HUES6 (cell line): ENCODE measurements around the gene CHRM3.
"Not testable (repeated sequence)": the region's sequence is repeated elsewhere in the genome, so short reads cannot be mapped to it uniquely, and the experiment has no call there.

Source experiments
- H3K27ac ChIP-seq: 2 replicates; pipeline ENCODE4 v1.7.0; 2013; ENCODE audit warnings: low read depth, mild to moderate bottlenecking, low read length, inconsistent platforms
- H3K27me3 ChIP-seq: 2 replicates; pipeline ENCODE4 v1.6.1; 2013; ENCODE audit warnings: low read length; ENCODE audit not compliant: control insufficient read depth, insufficient read depth
- H3K36me3 ChIP-seq: 2 replicates; pipeline ENCODE4 v1.6.1; 2013; ENCODE audit warnings: low read length; ENCODE audit not compliant: control insufficient read depth, insufficient read depth
- H3K4me1 ChIP-seq: 2 replicates; pipeline ENCODE4 v1.6.1; 2013; ENCODE audit warnings: low read length; ENCODE audit not compliant: control insufficient read depth, insufficient read depth
- H3K4me3 ChIP-seq: 2 replicates; pipeline ENCODE4 v1.5.1; 2013; ENCODE audit warnings: low read depth, low read length
- H3K9ac ChIP-seq: one replicate; pipeline ENCODE4 v1.6.1; 2013; ENCODE audit warnings: mild to moderate bottlenecking, low read length
- H3K9me3 ChIP-seq: 2 replicates; pipeline ENCODE4 v1.6.1; 2013; ENCODE audit warnings: low read depth, low read length; ENCODE audit not compliant: control insufficient read depth, insufficient read depth

CHRM3 gene

GRCh38 chr1:239367196-239367810 is 19.1 kb upstream of the CHRM3 start:
- Histone ChIP-seq H3K9ac (no peak overlapping the region), H3K36me3 (no peaks in the 10 kb centered on the region), H3K27me3 (no peaks in the 10 kb centered on the region), H3K9me3 (no peaks in the 10 kb centered on the region), H3K4me3 (no peak overlapping the region), H3K4me1 (no peaks in the 10 kb centered on the region), H3K27ac (no peak overlapping the region)

DNA sequence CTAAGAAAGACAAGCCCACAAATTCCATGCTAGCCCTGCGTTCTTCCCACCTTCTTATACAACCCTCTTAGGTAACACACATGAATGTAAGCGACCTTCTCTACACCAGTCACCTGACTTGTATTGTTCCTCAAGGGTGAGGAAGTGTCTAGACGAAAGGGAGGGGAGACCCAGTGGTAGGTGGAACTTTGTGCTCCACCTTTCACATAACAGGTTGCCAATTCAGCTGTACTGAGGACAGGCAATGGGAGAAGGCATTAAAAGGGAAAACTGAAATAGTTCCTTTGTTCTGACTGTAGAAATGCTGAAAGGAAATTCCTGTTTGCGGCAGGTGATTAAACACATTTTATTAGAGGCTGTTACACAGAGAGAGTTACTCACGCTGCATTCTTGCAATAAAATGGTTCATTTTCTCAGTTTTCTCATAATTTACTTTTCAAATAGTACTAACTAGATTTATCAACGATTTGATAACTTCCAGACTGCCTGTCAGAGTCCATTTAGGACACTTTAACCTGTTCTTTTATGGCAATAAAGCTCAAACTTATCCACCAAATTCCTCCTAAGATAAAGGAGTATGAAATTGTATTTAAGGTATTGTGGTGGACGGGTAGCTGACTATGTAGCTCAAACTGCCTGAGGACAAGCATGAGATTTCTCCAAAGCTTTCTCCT is 17.8 kb upstream of the CHRM3 start:
- H3K9ac ChIP-seq: no peak overlapping the region
- H3K4me3 ChIP-seq: no peak overlapping the region
- H3K4me1 ChIP-seq: no peaks in the 10 kb centered on the region
- H3K27me3 ChIP-seq: no peaks in the 10 kb centered on the region
- H3K36me3 ChIP-seq: no peaks in the 10 kb centered on the region
- H3K27ac ChIP-seq: no peak overlapping the region
- no peaks in the 10 kb centered on the region for H3K9me3 ChIP-seq

DNA sequence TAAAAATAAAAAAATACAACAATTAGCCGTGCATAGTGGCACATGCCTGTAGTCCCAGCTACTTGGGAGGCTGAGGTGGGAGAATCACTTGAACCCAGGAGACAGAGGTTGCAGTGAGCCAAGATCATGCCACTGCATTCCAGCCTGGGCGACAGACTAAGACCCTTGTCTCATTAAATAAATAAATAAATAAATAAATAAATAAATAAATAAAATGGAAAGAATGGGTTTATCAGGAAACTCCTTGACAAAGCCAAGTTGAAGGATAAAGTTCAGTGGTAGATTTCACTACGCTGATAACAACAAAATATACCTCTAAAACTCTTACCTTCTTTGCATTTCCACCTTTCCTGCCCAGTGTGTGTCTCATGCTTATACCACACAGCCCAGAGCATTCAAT is 15.5 kb upstream of the CHRM3 start:
- H3K4me1 ChIP-seq, H3K4me3 ChIP-seq, H3K36me3 ChIP-seq, H3K27me3 ChIP-seq, H3K27ac ChIP-seq, H3K9ac ChIP-seq, H3K9me3 ChIP-seq: not testable (repeated sequence)

GRCh38 chr1:239382666-239383065 is 3.7 kb upstream of the CHRM3 start:
- Histone ChIP-seq H3K9me3 (no peaks in the 10 kb centered on the region), H3K36me3 (no peaks in the 10 kb centered on the region), H3K9ac (no peak overlapping the region), H3K27ac (no peak overlapping the region), H3K27me3 (peaks cover 40% of the 10 kb centered on the region), H3K4me3 (no peak overlapping the region), H3K4me1 (peaks cover 10% of the 10 kb centered on the region; the same call in 1 of the 2 replicates)

DNA sequence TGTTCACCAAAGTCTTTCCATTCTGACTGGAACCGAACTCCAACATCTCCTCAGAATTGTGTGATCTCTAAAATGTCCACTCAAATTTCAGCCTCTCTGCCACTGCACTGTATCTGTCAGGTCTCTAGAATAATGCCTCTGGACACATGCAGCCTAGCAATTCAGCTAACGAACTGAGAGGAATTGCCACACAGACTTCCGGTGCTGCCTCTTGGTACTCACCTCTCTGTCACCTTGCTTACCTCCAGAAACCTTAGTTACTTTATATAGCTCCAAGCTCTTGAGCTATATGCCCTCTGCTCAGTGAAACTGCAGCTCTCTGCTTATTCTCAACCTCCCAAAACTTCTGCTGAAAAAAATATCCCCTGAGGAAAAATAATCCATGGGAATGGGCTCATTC is 2.7 kb upstream of the CHRM3 start:
- no peak overlapping the region for H3K27ac ChIP-seq
- H3K9ac ChIP-seq: no peak overlapping the region
- no peaks in the 10 kb centered on the region for H3K9me3 ChIP-seq
- H3K27me3 ChIP-seq: peaks cover 50% of the 10 kb centered on the region
- H3K36me3 ChIP-seq: no peaks in the 10 kb centered on the region
- H3K4me1 ChIP-seq: peaks cover 15% of the 10 kb centered on the region
- H3K4me3 ChIP-seq: no peak overlapping the region

DNA sequence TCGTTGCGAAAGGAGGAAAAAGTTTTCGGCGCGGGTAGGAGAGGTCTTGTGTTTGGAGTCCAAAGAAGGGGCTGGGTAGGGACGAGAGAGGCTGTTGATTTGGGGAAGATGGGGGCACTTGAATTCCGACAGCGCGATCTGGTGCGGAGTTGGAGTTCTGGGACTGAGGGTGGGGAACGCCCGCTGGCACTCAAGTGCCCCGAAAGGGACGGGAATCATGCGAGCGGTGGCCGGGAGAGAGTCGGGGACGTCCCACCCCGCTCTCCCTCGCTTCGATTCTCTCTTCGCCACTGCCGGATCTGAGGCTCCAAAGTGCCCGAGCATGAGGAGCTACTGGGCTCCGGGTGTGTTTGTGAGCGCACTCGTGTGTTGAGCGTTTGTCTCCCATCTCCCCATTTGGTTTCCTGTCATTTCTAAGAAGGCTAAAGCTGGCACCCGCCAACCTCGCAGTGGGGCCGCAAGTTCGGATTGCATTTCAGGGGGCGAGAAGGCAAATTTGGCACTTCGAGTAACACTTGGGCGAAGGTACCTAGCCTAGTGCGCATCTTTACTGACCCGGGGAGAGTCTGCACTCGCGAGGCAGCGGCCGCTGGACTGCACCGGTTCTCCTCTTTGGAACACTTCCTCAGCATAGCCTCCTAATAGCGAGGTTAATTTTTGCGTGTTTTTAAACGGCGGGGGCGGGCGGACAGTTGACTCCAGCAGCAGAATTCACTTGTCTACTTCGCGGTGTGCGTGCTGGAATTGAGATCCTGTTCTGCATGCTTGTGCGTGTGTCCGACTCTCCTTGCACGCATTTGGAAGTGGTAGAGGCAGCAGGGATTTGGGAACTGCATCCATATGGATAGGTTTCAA is 1.2 kb downstream of the CHRM3 start:
- Histone ChIP-seq H3K27me3 (peaks cover 81% of the 10 kb centered on the region), H3K4me1 (peaks cover 15% of the 10 kb centered on the region), H3K4me3 (peak overlapping the region; percentile 66), H3K9ac (peak overlapping the region; percentile 13), H3K27ac (no peak overlapping the region), H3K36me3 (no peaks in the 10 kb centered on the region), H3K9me3 (no peaks in the 10 kb centered on the region)

DNA sequence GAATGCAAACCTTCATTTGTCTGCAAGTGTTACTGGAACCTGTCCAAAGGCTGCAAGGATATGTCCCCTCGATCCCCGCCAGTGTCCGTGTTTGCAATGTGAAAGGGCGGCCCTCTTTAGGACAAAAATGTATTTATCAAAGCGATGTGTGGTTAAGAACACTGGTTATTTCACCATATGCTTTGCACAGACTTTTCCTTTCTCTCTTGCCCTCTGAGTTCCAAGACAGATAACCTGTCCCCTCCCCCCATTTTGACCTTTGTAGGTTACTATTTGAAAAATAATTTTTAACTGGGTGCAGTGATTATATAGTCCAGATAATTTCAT is 1.8 kb downstream of the CHRM3 start:
- H3K27me3 ChIP-seq: peaks cover 84% of the 10 kb centered on the region
- no peaks in the 10 kb centered on the region for H3K36me3 ChIP-seq
- peak overlapping the region; percentile 66 for H3K4me3 ChIP-seq
- no peak overlapping the region for H3K27ac ChIP-seq
- H3K9ac ChIP-seq: no peak overlapping the region
- peaks cover 15% of the 10 kb centered on the region for H3K4me1 ChIP-seq
- H3K9me3 ChIP-seq: no peaks in the 10 kb centered on the region

- no peak overlapping the region for H3K4me3 ChIP-seq
- no peaks in the 10 kb centered on the region for H3K9me3 ChIP-seq
- H3K27me3 ChIP-seq: peaks cover 83% of the 10 kb centered on the region
- H3K4me1 ChIP-seq: peaks cover 15% of the 10 kb centered on the region
- no peak overlapping the region for H3K9ac ChIP-seq
- H3K36me3 ChIP-seq: no peaks in the 10 kb centered on the region
- H3K27ac ChIP-seq: no peak overlapping the region
These were observed 2.2 kb downstream of the CHRM3 start for GRCh38 chr1:239388578-239388977.

GRCh38 chr1:239389703-239390102 is 3.3 kb downstream of the CHRM3 start:
- Histone ChIP-seq H3K9ac (no peak overlapping the region), H3K27me3 (peaks cover 74% of the 10 kb centered on the region), H3K9me3 (no peaks in the 10 kb centered on the region), H3K27ac (no peak overlapping the region), H3K36me3 (no peaks in the 10 kb centered on the region), H3K4me3 (no peak overlapping the region), H3K4me1 (peaks cover 15% of the 10 kb centered on the region)

GRCh38 chr1:239392271-239392670 is 5.9 kb downstream of the CHRM3 start:
- Histone ChIP-seq H3K4me1 (peaks cover 6% of the 10 kb centered on the region), H3K27me3 (peaks cover 61% of the 10 kb centered on the region), H3K4me3 (no peak overlapping the region), H3K27ac (no peak overlapping the region), H3K9ac (no peak overlapping the region), H3K9me3 (no peaks in the 10 kb centered on the region), H3K36me3 (no peaks in the 10 kb centered on the region)

DNA sequence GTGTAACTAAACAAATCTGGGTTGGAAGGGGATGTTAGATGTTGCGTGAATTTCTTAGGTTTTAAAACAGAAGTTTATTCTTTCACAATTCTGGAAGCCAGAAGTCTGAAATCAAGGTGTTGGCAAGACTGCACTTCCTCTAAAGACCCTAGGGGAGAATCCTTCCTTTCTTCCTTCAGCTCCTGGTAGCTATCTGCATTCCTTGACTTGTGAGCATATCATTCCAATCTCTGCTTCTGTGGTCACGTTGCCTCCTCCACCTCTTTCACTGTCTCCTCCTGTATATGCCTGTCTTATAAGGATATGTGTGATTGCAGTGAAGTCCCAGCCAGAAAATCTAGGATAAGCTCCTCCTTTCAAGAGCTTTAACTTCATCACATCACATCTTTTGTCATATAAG is 7.7 kb downstream of the CHRM3 start:
- H3K27me3 ChIP-seq: peaks cover 43% of the 10 kb centered on the region
- no peaks in the 10 kb centered on the region for H3K4me1 ChIP-seq
- no peaks in the 10 kb centered on the region for H3K36me3 ChIP-seq
- no peak overlapping the region for H3K4me3 ChIP-seq
- no peak overlapping the region for H3K9ac ChIP-seq
- no peak overlapping the region for H3K27ac ChIP-seq
- H3K9me3 ChIP-seq: no peaks in the 10 kb centered on the region
